ENCODE data around the gene PARD6G.

Gene PARD6G

GRCh38 chr18:80107426-80107825 is 139.9 kb downstream of the PARD6G start:
- DNase-seq (ENCODE audit: low spot score) = no peak

Measured in SW480 (cell line).